SK-N-SH (cell line): ENCODE results near the gene LRP5. TPM values are rescaled to one million over a fixed set of nuclear protein-coding genes. Genes with fewer than 3 reads are reported as not detected.

Experiments used
- CTCF ChIA-PET: fragments of 300-600, 350-600 bp; formaldehyde crosslinking; extraction: SDS; loops from one replicate; lab custom pipeline; 2021; lab: Yijun Ruan, JAX
- POLR2A ChIA-PET: fragments of 350-600 bp; sonication (Branson Sonifier 250); formaldehyde crosslinking; extraction: SDS; loops from one replicate; lab custom pipeline; 2020; ENCODE audit warnings: antibody characterized with exemption, inconsistent platforms; lab: Yijun Ruan, JAX
- DNase-seq: peaks from one replicate; pipeline ENCODE4 v3.0.0; 2012
- H2AFZ ChIP-seq: fragments of 200-600 bp; sonication (generic); 2 replicates; pipeline ENCODE4 v1.8.1; 2016; ENCODE audit warnings: antibody characterized with exemption, mild to moderate bottlenecking, low read depth
- H3F3A ChIP-seq: fragments of 200-600 bp; sonication (generic); replicated peaks from 2 replicates; pipeline ENCODE3; 2016; ENCODE audit warnings: antibody characterized with exemption, mild to moderate bottlenecking; ENCODE audit not compliant: insufficient read depth
- H3K27ac ChIP-seq, 2 experiments: fragments of 200-500 bp in 1 of 2; fragments of 200-600 bp in 1 of 2; sonication (Bioruptor generic) in 1 of 2; sonication (generic), shearing (Covaris generic) in 1 of 2; 2 replicates each; pipeline versions ENCODE4 v1.5.1 to v1.6.1; 2014 to 2016; ENCODE audit warnings: low read depth in 2 of 2, inconsistent platforms in 1 of 2, low read length in 1 of 2, mild to moderate bottlenecking in 1 of 2, mixed read lengths in 1 of 2
- H3K27me3 ChIP-seq: fragments of 200-600 bp; sonication (generic), shearing (Covaris generic); 2 replicates; pipeline ENCODE4 v1.6.1; 2016; ENCODE audit warnings: mixed run types; ENCODE audit not compliant: insufficient read depth
- H3K36me3 ChIP-seq, 2 experiments: fragments of 200-500 bp in 1 of 2; fragments of 200-600 bp in 1 of 2; sonication (Bioruptor generic) in 1 of 2; sonication (generic) in 1 of 2; replicated peaks in 1 of 2; 2 replicates each; pipeline versions ENCODE3 to v1.5.1; 2014 to 2016; ENCODE audit warnings: low read length in 1 of 2, mild to moderate bottlenecking in 1 of 2; ENCODE audit not compliant: insufficient read depth in 2 of 2, control insufficient read depth in 1 of 2
- H3K4me1 ChIP-seq, 2 experiments: fragments of 200-500 bp in 1 of 2; fragments of 200-600 bp in 1 of 2; sonication (Bioruptor generic) in 1 of 2; sonication (generic), shearing (Covaris generic) in 1 of 2; 2 replicates each; pipeline versions ENCODE4 v1.5.1 to v1.6.1; 2014 to 2016; ENCODE audit warnings: low read depth in 1 of 2, low read length in 1 of 2, mixed run types in 1 of 2; ENCODE audit not compliant: insufficient read depth in 2 of 2, control insufficient read depth in 1 of 2
- H3K4me2 ChIP-seq: fragments of 200-600 bp; sonication (generic), shearing (Covaris generic); 2 replicates; pipeline ENCODE4 v1.6.1; 2017; ENCODE audit warnings: mixed run types
- H3K4me3 ChIP-seq, 2 experiments: fragments of 200-500 bp in 1 of 2; fragments of 200-600 bp in 1 of 2; sonication (Bioruptor generic) in 1 of 2; sonication (generic), shearing (Covaris generic) in 1 of 2; 2 replicates each; pipeline versions ENCODE4 v1.5.1 to v1.8.1; 2014 to 2016; ENCODE audit warnings: low read depth in 2 of 2, inconsistent platforms in 1 of 2, low read length in 1 of 2, mild to moderate bottlenecking in 1 of 2, mixed read lengths in 1 of 2, moderate library complexity in 1 of 2
- H3K79me2 ChIP-seq: fragments of 200-600 bp; sonication (generic); 2 replicates; pipeline ENCODE4 v1.8.1; 2017; ENCODE audit warnings: mild to moderate bottlenecking; ENCODE audit not compliant: insufficient read depth
- H3K9ac ChIP-seq: fragments of 200-600 bp; sonication (generic); 2 replicates; pipeline ENCODE4 v1.6.1; 2017; ENCODE audit warnings: mixed run types
- H3K9me2 ChIP-seq: fragments of 200-600 bp; sonication (generic); 2 replicates; pipeline ENCODE4 v1.6.1; 2017; ENCODE audit warnings: mixed run types
- H3K9me3 ChIP-seq: fragments of 200-600 bp; sonication (generic); 2 replicates; pipeline ENCODE4 v1.6.1; 2017; ENCODE audit warnings: mixed run types, mild to moderate bottlenecking, moderate library complexity
- H4K20me1 ChIP-seq: fragments of 200-600 bp; sonication (generic); 2 replicates; pipeline ENCODE4 v1.6.1; 2017; ENCODE audit warnings: mild to moderate bottlenecking, mixed run types; ENCODE audit not compliant: insufficient read depth
- FOXM1 ChIP-seq: IDR thresholded peaks from 2 replicates; pipeline ENCODE4 v1.4.0; 2012; ENCODE audit warnings: low read depth, mild to moderate bottlenecking
- JUND ChIP-seq: IDR thresholded peaks from 2 replicates; pipeline ENCODE4 v1.4.0; 2012
- MAX ChIP-seq: IDR thresholded peaks from 2 replicates; pipeline ENCODE4 v1.4.0; 2012; ENCODE audit warnings: low read depth
- NRF1 ChIP-seq: IDR thresholded peaks from 2 replicates; pipeline ENCODE4 v1.6.1; 2012; ENCODE audit warnings: low read depth, mild to moderate bottlenecking, low read length
- PBX3 ChIP-seq: IDR thresholded peaks from 2 replicates; pipeline ENCODE4; 2012
- RFX5 ChIP-seq: IDR thresholded peaks from 2 replicates; pipeline ENCODE4 v1.6.1; 2012; ENCODE audit warnings: mild to moderate bottlenecking, improper control_type of control experiment, low read length
- SMC3 ChIP-seq: IDR thresholded peaks from 2 replicates; pipeline ENCODE4 v1.6.1; 2012; ENCODE audit warnings: low read depth, low read length, improper control_type of control experiment
- TAF1 ChIP-seq: IDR thresholded peaks from 2 replicates; pipeline ENCODE4 v1.6.1; 2012; ENCODE audit warnings: low read depth, mild to moderate bottlenecking, low read length, moderate library complexity, borderline replicate concordance
- TEAD4 ChIP-seq: IDR thresholded peaks from 2 replicates; pipeline ENCODE4 v1.4.0; 2012; ENCODE audit warnings: mild to moderate bottlenecking, borderline replicate concordance; ENCODE audit not compliant: insufficient read depth
- USF2 ChIP-seq: fragments of 150-350 bp; IDR thresholded peaks from 2 replicates; pipeline ENCODE4 v1.6.1; 2017; ENCODE audit warnings: antibody characterized with exemption, low read length, low read depth, borderline replicate concordance
- ZBTB33 ChIP-seq: IDR thresholded peaks from 2 replicates; pipeline ENCODE4 v1.4.0; 2012; ENCODE audit warnings: low read depth, borderline replicate concordance
- WGBS: methylation state at CpG from one replicate; pipeline ENCODE4 v1.1.6; 2017; ENCODE audit warnings: low lambda C conversion rate; 5-methylcytosine and 5-hydroxymethylcytosine counted together
- polyA plus RNA-seq, 3 experiments: library from polyadenylated mRNA; depleted of rRNA; stranded (reverse); fragments of >200 nt; gene quantifications; 2 replicates each; pipeline ENCODE4 v1.2.3, GENCODE V29; 2012

The LRP5 gene
- 10.2 and 15.0 TPM in 2 replicates for polyA plus RNA-seq (2012; rRNA removed)
- 6.1 and 10.0 TPM in 2 replicates for polyA plus RNA-seq (2012; cell fraction: cytosol; rRNA removed)
- 18.6 and 21.7 TPM in 2 replicates for polyA plus RNA-seq (2012; cell fraction: nucleus; rRNA removed)

GRCh38 chr11:68312117-68312779, at the start of gene LRP5:
LRP5 (plus strand) TSS chr11:68312591; CDS start chr11:68312715, 124 bp downstream.
- Histone ChIP-seq H3K27me3 (no peaks in the 10 kb centered on the region), H3K4me2 (peak within 1 kb of the TSS; percentile 90), H4K20me1 (peaks cover 11% of the 10 kb centered on the region), H3K79me2 (peaks cover 41% of the 10 kb centered on the region), H3K4me3 (peak within 1 kb of the TSS; percentile 67 to 75), H3K9me2 (no peaks in the 10 kb centered on the region), H3K36me3 (no peaks in the 10 kb centered on the region), H2AFZ (no peak within 1 kb of the TSS; the same call in 1 of the 2 replicates), H3K27ac (peak within 1 kb of the TSS; percentile 63 to 79; a peak in 3 of 4 replicates), H3F3A (peaks cover 22% of the 10 kb centered on the region), H3K9ac (peak within 1 kb of the TSS; percentile 61; the same call in 1 of the 2 replicates), H3K4me1 (peaks cover 19 to 28% of the 10 kb centered on the region in 2 experiments; a peak in 2 of 4 replicates), H3K9me3 (no peaks in the 10 kb centered on the region)
- TF ChIP-seq MAX (no peak; the same call in 1 of the 2 replicates), PBX3 (no peak), USF2 (no peak), SMC3 (no peak), JUND (no peak), RFX5 (no peak), TEAD4 (no peak), FOXM1 (no peak), NRF1 (no peak), TAF1 (no peak)
- ChIA-PET POLR2A (interaction anchor here (2.2 kb wide), 1 partner anchor 61 kb away, joined by 4 read pairs; no protein-coding TSS in a partner anchor), CTCF (interaction anchor here (1.0 to 7.1 kb wide), 3 partner anchors 15 to 62 kb away, joined by 4 to 70 read pairs (median 6); partner anchors contain the start of gene C11orf24)
- WGBS, result 43% methylated on average over 7 of the region's 85 CpGs
- DNase-seq, result peak; percentile 94

- WGBS, result 98% methylated on average over 5 of the region's 13 CpGs
- H3K36me3 ChIP-seq, result peaks cover 14 to 60% of the 10 kb centered on the region in 2 experiments
- no peaks in the 10 kb centered on the region for H3K4me1 ChIP-seq
- H3K9me2 ChIP-seq, result no peaks in the 10 kb centered on the region
- H3K4me2 ChIP-seq, result no peak overlapping the region
- peaks cover 26% of the 10 kb centered on the region; the same call in 1 of the 2 replicates for H3K79me2 ChIP-seq
- no peaks in the 10 kb centered on the region for H3K27me3 ChIP-seq
- H3K4me3 ChIP-seq, result no peak overlapping the region
- no peak overlapping the region for H3K9ac ChIP-seq
- no peaks in the 10 kb centered on the region for H3K9me3 ChIP-seq
- no peaks in the 10 kb centered on the region for H4K20me1 ChIP-seq
- no peak overlapping the region for H2AFZ ChIP-seq
- CTCF ChIA-PET, result interaction anchor here (2.4 kb wide), 1 partner anchor 34 kb away, joined by 9 read pairs; no protein-coding TSS in a partner anchor
- POLR2A ChIA-PET, result no interaction called here
- no peak for DNase-seq
- TF ChIP-seq SMC3 (no peak), ZBTB33 (no peak)
- TF ChIP-seq, all 33 proteins: peak for 0
- no peak overlapping the region for H3K27ac ChIP-seq
- H3F3A ChIP-seq, result no peaks in the 10 kb centered on the region
These were observed 48.9 kb upstream of the LRP5 start for GRCh38 chr11:68263444-68264035.
